ENCODE measurements around the gene DCAF5. TPM values are rescaled to one million over a fixed set of nuclear protein-coding genes. Genes with fewer than 3 reads are reported as not detected.

Gene DCAF5, protein sequence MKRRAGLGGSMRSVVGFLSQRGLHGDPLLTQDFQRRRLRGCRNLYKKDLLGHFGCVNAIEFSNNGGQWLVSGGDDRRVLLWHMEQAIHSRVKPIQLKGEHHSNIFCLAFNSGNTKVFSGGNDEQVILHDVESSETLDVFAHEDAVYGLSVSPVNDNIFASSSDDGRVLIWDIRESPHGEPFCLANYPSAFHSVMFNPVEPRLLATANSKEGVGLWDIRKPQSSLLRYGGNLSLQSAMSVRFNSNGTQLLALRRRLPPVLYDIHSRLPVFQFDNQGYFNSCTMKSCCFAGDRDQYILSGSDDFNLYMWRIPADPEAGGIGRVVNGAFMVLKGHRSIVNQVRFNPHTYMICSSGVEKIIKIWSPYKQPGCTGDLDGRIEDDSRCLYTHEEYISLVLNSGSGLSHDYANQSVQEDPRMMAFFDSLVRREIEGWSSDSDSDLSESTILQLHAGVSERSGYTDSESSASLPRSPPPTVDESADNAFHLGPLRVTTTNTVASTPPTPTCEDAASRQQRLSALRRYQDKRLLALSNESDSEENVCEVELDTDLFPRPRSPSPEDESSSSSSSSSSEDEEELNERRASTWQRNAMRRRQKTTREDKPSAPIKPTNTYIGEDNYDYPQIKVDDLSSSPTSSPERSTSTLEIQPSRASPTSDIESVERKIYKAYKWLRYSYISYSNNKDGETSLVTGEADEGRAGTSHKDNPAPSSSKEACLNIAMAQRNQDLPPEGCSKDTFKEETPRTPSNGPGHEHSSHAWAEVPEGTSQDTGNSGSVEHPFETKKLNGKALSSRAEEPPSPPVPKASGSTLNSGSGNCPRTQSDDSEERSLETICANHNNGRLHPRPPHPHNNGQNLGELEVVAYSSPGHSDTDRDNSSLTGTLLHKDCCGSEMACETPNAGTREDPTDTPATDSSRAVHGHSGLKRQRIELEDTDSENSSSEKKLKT
- 46.1 and 54.9 TPM in 2 replicates for total RNA-seq (ENCODE audit: low replicate concordance)
- long read RNA-seq, full-length matches to known transcripts = 13 of 48 reads
- long read RNA-seq, partial matches to known transcripts = 7 of 48 reads
- long read RNA-seq, other reads (novel, unspliced or antisense) = 28 of 48 reads

DNA sequence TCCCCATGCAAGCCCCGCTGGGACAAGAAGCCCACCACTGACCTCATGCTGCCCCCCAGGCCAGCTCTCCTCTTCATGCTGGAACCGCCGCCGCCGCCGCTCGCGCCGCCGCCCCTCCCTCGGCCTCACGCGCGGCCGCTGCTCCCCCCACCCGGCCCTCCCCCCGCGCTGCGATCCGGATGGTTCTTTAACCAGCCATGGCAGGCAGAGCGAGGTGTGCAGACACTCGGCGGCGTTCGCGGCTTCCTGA, at the start of gene DCAF5:
TSS of gene DCAF5 (minus strand) at position 218 of the 250 bp plus-strand sequence. CDS start at position 77, 141 bp downstream.
- Mint-ChIP-seq H3K4me1 (ENCODE audit: unreplicated experiment) (peaks cover 20% of the 10 kb centered on the region), H3K27ac (peak within 1 kb of the TSS; percentile 85), H3K9me3 (no peaks in the 10 kb centered on the region), H3K4me3 (peak within 1 kb of the TSS; percentile 94), H3K27me3 (peaks cover 10% of the 10 kb centered on the region), H3K36me3 (peaks cover 5% of the 10 kb centered on the region)
- TF ChIP-seq CTCF (conservative IDR thresholded peaks at IDR 0.05) = no peak
- peak; percentile 89 for DNase-seq (ENCODE audit: extremely low spot score, unreplicated experiment)

DNA sequence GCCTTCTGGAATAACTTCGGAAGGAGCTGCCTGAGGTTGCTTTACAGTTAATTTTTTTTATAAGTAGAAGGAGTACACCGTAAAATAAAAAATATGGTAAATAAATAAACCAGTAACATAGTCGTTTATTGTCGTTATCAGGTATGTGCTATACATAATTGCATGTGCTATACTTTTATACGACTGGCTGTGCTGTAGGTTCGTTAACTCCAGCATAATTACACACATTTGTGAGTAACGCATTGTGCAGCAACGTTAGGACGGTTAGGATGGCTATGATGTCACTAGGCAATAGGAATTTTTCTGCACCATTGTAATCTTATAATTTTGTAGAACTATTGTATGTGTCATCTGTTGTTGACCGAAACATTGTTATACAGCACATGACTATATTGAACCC, 46.9 kb upstream of the DCAF5 start:
- peaks cover 7% of the 10 kb centered on the region for H3K36me3 Mint-ChIP-seq
- TF ChIP-seq CTCF (conservative IDR thresholded peaks at IDR 0.05) = no peak
- H3K9me3 Mint-ChIP-seq = no peaks in the 10 kb centered on the region
- no peak for DNase-seq (ENCODE audit: extremely low spot score, unreplicated experiment)
- no peaks in the 10 kb centered on the region for H3K27me3 Mint-ChIP-seq
- no peak overlapping the region for H3K4me3 Mint-ChIP-seq
- peaks cover 6% of the 10 kb centered on the region for H3K4me1 Mint-ChIP-seq (ENCODE audit: unreplicated experiment)
- no peak overlapping the region for H3K27ac Mint-ChIP-seq

DNA sequence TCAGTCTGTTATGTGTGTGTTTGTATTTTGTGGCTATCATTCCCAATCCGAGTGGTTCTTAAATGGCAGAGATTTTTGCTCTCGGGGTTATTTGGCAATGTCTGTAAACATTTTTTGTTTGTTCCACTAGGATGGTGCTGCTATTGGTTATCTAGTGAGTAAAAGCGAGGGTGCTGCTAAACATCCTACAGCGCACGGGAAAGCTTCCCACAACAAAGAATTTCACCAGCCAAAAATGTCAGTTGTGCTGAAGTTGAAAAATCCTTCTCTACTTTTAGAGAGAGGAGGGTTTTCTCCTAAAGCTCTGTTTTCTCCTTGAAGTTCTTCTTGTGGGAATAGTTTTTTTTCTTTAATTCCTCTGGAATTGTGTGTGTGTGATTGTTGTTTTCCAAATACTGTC, 40.8 kb upstream of the DCAF5 start:
- no peak for TF ChIP-seq CTCF (conservative IDR thresholded peaks at IDR 0.05)
- DNase-seq (ENCODE audit: extremely low spot score, unreplicated experiment) = no peak
- Mint-ChIP-seq H3K4me1 (ENCODE audit: unreplicated experiment) (peaks cover 15% of the 10 kb centered on the region), H3K27me3 (no peaks in the 10 kb centered on the region), H3K27ac (no peak overlapping the region), H3K36me3 (peaks cover 7% of the 10 kb centered on the region), H3K9me3 (no peaks in the 10 kb centered on the region), H3K4me3 (peak overlapping the region; percentile 30)

DNA sequence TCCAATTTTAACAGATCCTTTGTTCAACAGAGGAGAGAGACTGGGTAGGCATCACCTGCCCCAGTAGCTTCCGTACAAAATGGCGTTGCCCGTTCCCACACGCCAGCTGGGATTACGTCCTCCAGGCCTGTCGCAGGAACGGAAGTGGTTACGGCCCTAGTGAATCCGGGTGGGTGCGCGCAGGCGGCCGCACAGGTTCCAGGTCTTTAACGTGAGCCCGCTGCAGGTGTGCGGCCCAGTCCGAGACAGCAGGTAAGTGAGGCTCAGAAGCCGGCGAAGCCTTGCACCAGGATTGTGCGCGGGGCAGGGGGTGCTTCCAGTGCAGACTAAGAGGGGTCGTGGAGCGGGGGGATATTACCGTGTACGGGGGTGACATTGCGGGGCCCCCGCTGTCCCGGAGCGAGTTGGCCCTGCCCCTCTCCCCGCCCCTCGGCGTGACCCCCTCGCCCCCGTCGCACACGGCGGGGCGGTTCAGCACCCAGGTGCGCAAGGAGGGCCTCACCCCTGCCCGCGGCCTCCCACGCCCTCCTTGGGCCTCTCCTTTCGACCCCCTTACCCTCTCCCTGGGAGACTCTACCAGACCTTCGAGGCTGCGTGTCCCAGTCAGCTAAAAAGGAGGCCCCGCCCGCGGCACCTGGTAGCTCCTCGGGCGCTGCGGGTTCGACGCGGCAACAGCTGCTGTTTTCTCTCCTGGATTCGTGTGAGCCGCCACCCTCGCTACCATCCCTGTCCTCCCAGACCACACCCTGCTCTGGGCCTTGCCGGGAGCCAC, 38.6 kb upstream of the DCAF5 start, which contains the start of gene EXD2:
TSS of gene EXD2 (plus strand) at position 159 of the 772 bp plus-strand sequence. CDS start 17,973 bp downstream, outside the sequence.
- Mint-ChIP-seq H3K4me1 (ENCODE audit: unreplicated experiment) (peaks cover 15% of the 10 kb centered on the region), H3K4me3 (peak within 1 kb of the TSS; percentile 96), H3K36me3 (peaks cover 7% of the 10 kb centered on the region), H3K27me3 (peaks cover 4% of the 10 kb centered on the region), H3K9me3 (no peaks in the 10 kb centered on the region), H3K27ac (peak within 1 kb of the TSS; percentile 98)
- TF ChIP-seq CTCF (conservative IDR thresholded peaks at IDR 0.05) = no peak
- DNase-seq (ENCODE audit: extremely low spot score, unreplicated experiment) = peak; percentile 86

- H3K27ac Mint-ChIP-seq = peak overlapping the region; percentile 98
- H3K36me3 Mint-ChIP-seq = no peaks in the 10 kb centered on the region
- TF ChIP-seq CTCF (conservative IDR thresholded peaks at IDR 0.05) = no peak
- peak overlapping the region; percentile 29 for H3K4me3 Mint-ChIP-seq
- peaks cover 4% of the 10 kb centered on the region for H3K27me3 Mint-ChIP-seq
- no peaks in the 10 kb centered on the region for H3K9me3 Mint-ChIP-seq
- H3K4me1 Mint-ChIP-seq (ENCODE audit: unreplicated experiment) = peaks cover 9% of the 10 kb centered on the region
- no peak for DNase-seq (ENCODE audit: extremely low spot score, unreplicated experiment)
Measured at GRCh38 chr14:69190191-69190590, 37.3 kb upstream of the DCAF5 start.

All from type B pancreatic cell (in vitro differentiated cells).